ENCODE results near the gene PSME3. TPM values are rescaled to one million over a fixed set of nuclear protein-coding genes. Genes with fewer than 3 reads are reported as not detected.

Gene PSME3
- total and polyA plus RNA-seq, 10 donors: 19.1 to 96.4 (median 73.7) TPM

Small RNA genes within 50 kb of the gene (microRNA-seq; reads per million reads assigned to microRNA genes)
- 0 to 0.72 (median 0.28) reads per million in 3 donors for gene MIR6781

Small RNA genes within 50 kb of the gene (small RNA-seq; reads per million reads assigned to genes)
- 0 reads per million in 4 donors for gene MIR6781
- 0 reads per million in 4 donors for gene RNU6-287P

Other genes with a start within 250 kb of the PSME3 start
- gene RETREG3, start 224.0 kb upstream of the PSME3 start, total RNA-seq: 10 to 100 TPM; 65.8 to 87.5 (median 80.5) TPM
- 10 to 100 TPM; 20.3 to 30.9 (median 30.3) TPM for gene RETREG3, start 224.0 kb upstream of the PSME3 start, polyA plus RNA-seq
- gene TUBG1, start 223.7 kb upstream of the PSME3 start, total RNA-seq: 10 to 100 TPM; 20.4 to 33.8 (median 26.3) TPM
- gene TUBG1, start 223.7 kb upstream of the PSME3 start, polyA plus RNA-seq: 10 to 100 TPM in 2 of 3 donors, 1 to 10 TPM in 1; 9.5 to 19.4 (median 16.9) TPM
- gene TUBG2, start 174.1 kb upstream of the PSME3 start, total RNA-seq: 10 to 100 TPM; 13.8 to 24.9 (median 16.6) TPM
- gene TUBG2, start 174.1 kb upstream of the PSME3 start, polyA plus RNA-seq: 10 to 100 TPM in 1 of 3 donors, 1 to 10 TPM in 2; 4.9 to 12.5 (median 8.4) TPM
- 10 to 100 TPM; 10.8 to 19.5 (median 14.6) TPM for gene PLEKHH3, start 156.4 kb upstream of the PSME3 start, total RNA-seq
- 10 to 100 TPM in 2 of 3 donors, 1 to 10 TPM in 1; 9.4 to 16.0 (median 13.1) TPM for gene PLEKHH3, start 156.4 kb upstream of the PSME3 start, polyA plus RNA-seq
- 1 to 10 TPM in 5 of 7 donors, under 1 TPM in 2; 0.51 to 4.7 (median 2.0) TPM for gene CCR10, start 151.6 kb upstream of the PSME3 start, total RNA-seq
- 1 to 10 TPM in 1 of 3 donors, under 1 TPM in 2; 0.71 to 1.1 (median 0.76) TPM for gene CCR10, start 151.6 kb upstream of the PSME3 start, polyA plus RNA-seq
- gene CNTNAP1, start 150.9 kb upstream of the PSME3 start, total RNA-seq: 10 to 100 TPM in 3 of 7 donors, 1 to 10 TPM in 4; 3.9 to 11.2 (median 7.5) TPM
- 1 to 10 TPM; 1.1 to 3.1 (median 1.6) TPM for gene CNTNAP1, start 150.9 kb upstream of the PSME3 start, polyA plus RNA-seq
- 100 to 1,000 TPM in 1 of 7 donors, 10 to 100 TPM in 6; 62.3 to 104 (median 75.5) TPM for gene EZH1, start 88.4 kb upstream of the PSME3 start, total RNA-seq
- gene EZH1, start 88.4 kb upstream of the PSME3 start, polyA plus RNA-seq: 10 to 100 TPM; 24.1 to 27.9 (median 27.1) TPM
- 10 to 100 TPM in 6 of 7 donors, 1 to 10 TPM in 1; 9.7 to 34.3 (median 27.0) TPM for gene RAMP2, start 72.2 kb upstream of the PSME3 start, total RNA-seq
- 10 to 100 TPM; 21.5 to 51.7 (median 36.0) TPM for gene RAMP2, start 72.2 kb upstream of the PSME3 start, polyA plus RNA-seq
- gene VPS25, start 59.9 kb upstream of the PSME3 start, total RNA-seq: 10 to 100 TPM; 29.6 to 41.1 (median 34.5) TPM
- gene VPS25, start 59.9 kb upstream of the PSME3 start, polyA plus RNA-seq: 10 to 100 TPM; 31.0 to 47.7 (median 41.4) TPM
- under 1 TPM in 3 of 7 donors, not detected in 4; 0.10 to 0.52 (median 0.41) TPM for gene WNK4, start 52.8 kb upstream of the PSME3 start, total RNA-seq
- under 1 TPM in 2 of 3 donors, not detected in 1; 0.04 to 0.06 TPM for gene WNK4, start 52.8 kb upstream of the PSME3 start, polyA plus RNA-seq
- gene COA3, start 34.7 kb upstream of the PSME3 start, total RNA-seq: 10 to 100 TPM; 30.0 to 62.0 (median 39.0) TPM
- 100 to 1,000 TPM in 1 of 3 donors, 10 to 100 TPM in 2; 65.6 to 126 (median 97.1) TPM for gene COA3, start 34.7 kb upstream of the PSME3 start, polyA plus RNA-seq
- gene CNTD1, start 34.5 kb upstream of the PSME3 start, total RNA-seq: not detected
- under 1 TPM; 0.17 to 0.26 (median 0.24) TPM for gene CNTD1, start 34.5 kb upstream of the PSME3 start, polyA plus RNA-seq
- 100 to 1,000 TPM in 2 of 7 donors, 10 to 100 TPM in 5; 76.4 to 113 (median 95.6) TPM for gene BECN1, start 9.1 kb upstream of the PSME3 start, total RNA-seq
- gene BECN1, start 9.1 kb upstream of the PSME3 start, polyA plus RNA-seq: 10 to 100 TPM; 43.0 to 57.8 (median 50.2) TPM
- gene AOC2, start 11.2 kb downstream of the PSME3 start, total RNA-seq: 1 to 10 TPM; 2.3 to 3.6 (median 2.7) TPM
- gene AOC2, start 11.2 kb downstream of the PSME3 start, polyA plus RNA-seq: under 1 TPM; 0.59 to 0.90 (median 0.63) TPM
- gene AOC3, start 17.8 kb downstream of the PSME3 start, total RNA-seq: 10 to 100 TPM; 14.0 to 32.5 (median 23.5) TPM
- gene AOC3, start 17.8 kb downstream of the PSME3 start, polyA plus RNA-seq: 10 to 100 TPM in 2 of 3 donors, 1 to 10 TPM in 1; 7.1 to 14.6 (median 12.3) TPM
- not detected for gene G6PC1, start 67.4 kb downstream of the PSME3 start, total RNA-seq
- not detected for gene G6PC1, start 67.4 kb downstream of the PSME3 start, polyA plus RNA-seq
- gene AARSD1, start 131.1 kb downstream of the PSME3 start, total RNA-seq: 10 to 100 TPM; 13.1 to 44.2 (median 31.5) TPM
- gene AARSD1, start 131.1 kb downstream of the PSME3 start, polyA plus RNA-seq: 10 to 100 TPM; 39.8 to 55.6 (median 50.3) TPM
- 1 to 10 TPM in 3 of 7 donors, under 1 TPM in 3, not detected in 1; 0.61 to 1.8 (median 1.1) TPM for gene PTGES3L, start 146.7 kb downstream of the PSME3 start, total RNA-seq
- gene PTGES3L, start 146.7 kb downstream of the PSME3 start, polyA plus RNA-seq: under 1 TPM; 0.70 to 0.93 (median 0.89) TPM
- gene RUNDC1, start 147.2 kb downstream of the PSME3 start, total RNA-seq: 10 to 100 TPM; 17.1 to 27.9 (median 22.4) TPM
- 10 to 100 TPM in 1 of 3 donors, 1 to 10 TPM in 2; 6.7 to 10.5 (median 8.2) TPM for gene RUNDC1, start 147.2 kb downstream of the PSME3 start, polyA plus RNA-seq
- gene RPL27, start 165.0 kb downstream of the PSME3 start, total RNA-seq: 1,000 to 10,000 TPM in 3 of 7 donors, 100 to 1,000 TPM in 4; 702 to 1,170 (median 925) TPM
- gene RPL27, start 165.0 kb downstream of the PSME3 start, polyA plus RNA-seq: 1,000 to 10,000 TPM; 5,502 to 6,357 (median 5,985) TPM
- gene IFI35, start 173.4 kb downstream of the PSME3 start, total RNA-seq: 10 to 100 TPM; 45.5 to 63.3 (median 51.9) TPM
- gene IFI35, start 173.4 kb downstream of the PSME3 start, polyA plus RNA-seq: 10 to 100 TPM; 38.0 to 64.8 (median 40.6) TPM
- gene VAT1, start 189.0 kb downstream of the PSME3 start, total RNA-seq: 100 to 1,000 TPM in 1 of 7 donors, 10 to 100 TPM in 6; 55.4 to 144 (median 79.0) TPM
- 10 to 100 TPM; 20.3 to 64.5 (median 27.0) TPM for gene VAT1, start 189.0 kb downstream of the PSME3 start, polyA plus RNA-seq
- gene RND2, start 191.8 kb downstream of the PSME3 start, total RNA-seq: under 1 TPM; 0.09 to 0.47 (median 0.32) TPM
- gene RND2, start 191.8 kb downstream of the PSME3 start, polyA plus RNA-seq: under 1 TPM; 0.11 to 0.42 (median 0.17) TPM